GM12801 (cell line): Measurements from ENCODE around the gene VAV2.

Experiments used
- TF ChIP-seq, protein P1 (sequence below): IDR thresholded peaks from one replicate; pipeline ENCODE4 v1.5.1; 2011; ENCODE audit warnings: control low read depth; ENCODE audit not compliant: insufficient read length; ENCODE audit errors: extremely low read depth

The VAV2 gene

GRCh38 chr9:133946840-133947486 is 45.2 kb downstream of the VAV2 start:
- TF ChIP-seq, protein P1, sequence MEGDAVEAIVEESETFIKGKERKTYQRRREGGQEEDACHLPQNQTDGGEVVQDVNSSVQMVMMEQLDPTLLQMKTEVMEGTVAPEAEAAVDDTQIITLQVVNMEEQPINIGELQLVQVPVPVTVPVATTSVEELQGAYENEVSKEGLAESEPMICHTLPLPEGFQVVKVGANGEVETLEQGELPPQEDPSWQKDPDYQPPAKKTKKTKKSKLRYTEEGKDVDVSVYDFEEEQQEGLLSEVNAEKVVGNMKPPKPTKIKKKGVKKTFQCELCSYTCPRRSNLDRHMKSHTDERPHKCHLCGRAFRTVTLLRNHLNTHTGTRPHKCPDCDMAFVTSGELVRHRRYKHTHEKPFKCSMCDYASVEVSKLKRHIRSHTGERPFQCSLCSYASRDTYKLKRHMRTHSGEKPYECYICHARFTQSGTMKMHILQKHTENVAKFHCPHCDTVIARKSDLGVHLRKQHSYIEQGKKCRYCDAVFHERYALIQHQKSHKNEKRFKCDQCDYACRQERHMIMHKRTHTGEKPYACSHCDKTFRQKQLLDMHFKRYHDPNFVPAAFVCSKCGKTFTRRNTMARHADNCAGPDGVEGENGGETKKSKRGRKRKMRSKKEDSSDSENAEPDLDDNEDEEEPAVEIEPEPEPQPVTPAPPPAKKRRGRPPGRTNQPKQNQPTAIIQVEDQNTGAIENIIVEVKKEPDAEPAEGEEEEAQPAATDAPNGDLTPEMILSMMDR, result no peak

DNA sequence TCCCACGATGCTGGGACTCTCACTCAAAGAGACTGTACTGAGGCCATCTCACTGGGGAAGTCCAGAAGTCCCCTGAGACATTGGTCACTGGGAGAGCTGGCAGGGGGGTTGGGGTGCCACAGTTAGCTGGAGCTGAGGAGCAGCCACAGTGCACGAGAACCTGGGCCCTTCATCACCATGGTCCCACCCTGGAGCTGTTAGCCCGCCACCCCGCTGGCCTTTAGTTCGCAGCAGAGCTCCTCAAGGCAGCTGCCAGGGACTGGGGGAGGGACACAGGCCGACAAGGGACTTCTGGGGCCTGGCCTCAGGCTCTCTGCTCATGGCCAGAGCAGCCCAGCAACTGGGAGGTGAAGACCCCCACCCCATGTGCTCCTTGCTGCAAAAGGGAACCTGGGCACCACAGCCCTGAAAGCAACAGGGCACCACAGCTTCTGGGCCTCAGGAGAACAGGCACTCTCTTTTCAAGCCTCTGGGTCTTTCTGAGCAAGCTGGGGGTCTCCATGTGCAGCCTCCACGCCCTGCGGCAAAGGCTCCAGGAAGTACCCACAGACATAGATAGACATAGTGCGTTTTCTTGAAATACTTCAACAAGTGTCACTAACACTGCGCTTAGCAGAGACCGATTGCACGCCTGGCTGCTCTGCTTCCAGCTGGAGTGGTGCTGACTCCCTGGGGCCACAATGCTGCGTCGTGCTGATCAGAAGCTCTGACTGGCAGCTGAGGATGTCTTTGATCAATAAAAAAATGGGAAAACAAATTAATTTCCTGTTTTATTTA is 46.0 kb downstream of the VAV2 start:
- TF ChIP-seq, protein P1, result no peak

GRCh38 chr9:133945314-133945975 is 46.7 kb downstream of the VAV2 start:
- TF ChIP-seq, protein P1, result no peak

GRCh38 chr9:133944746-133945135 is 47.4 kb downstream of the VAV2 start:
- TF ChIP-seq, protein P1, result no peak

GRCh38 chr9:133943781-133944745 is 48.1 kb downstream of the VAV2 start:
- TF ChIP-seq, protein P1, result no peak

GRCh38 chr9:133943036-133943780 is 48.9 kb downstream of the VAV2 start:
- TF ChIP-seq, protein P1, result no peak
